DOHH2 (cell line): Measurements from ENCODE around the gene TTF1.

Experiments used
- EZH2phosphoT487 ChIP-seq: fragments of 200-600 bp; sonication (generic); IDR thresholded peaks from 2 replicates; pipeline ENCODE4 v1.6.1; 2017; ENCODE audit warnings: borderline replicate concordance, mild to moderate bottlenecking, antibody characterized with exemption, low read length, moderate library complexity, mixed read lengths
- TF ChIP-seq, protein P1 (sequence below): fragments of 200-600 bp; sonication (generic); IDR thresholded peaks from one replicate; pipeline ENCODE4 v1.5.1; 2014; ENCODE audit warnings: antibody characterized with exemption, mild to moderate bottlenecking, low read depth, low read length; ENCODE audit not compliant: poor library complexity, severe bottlenecking

DNA sequence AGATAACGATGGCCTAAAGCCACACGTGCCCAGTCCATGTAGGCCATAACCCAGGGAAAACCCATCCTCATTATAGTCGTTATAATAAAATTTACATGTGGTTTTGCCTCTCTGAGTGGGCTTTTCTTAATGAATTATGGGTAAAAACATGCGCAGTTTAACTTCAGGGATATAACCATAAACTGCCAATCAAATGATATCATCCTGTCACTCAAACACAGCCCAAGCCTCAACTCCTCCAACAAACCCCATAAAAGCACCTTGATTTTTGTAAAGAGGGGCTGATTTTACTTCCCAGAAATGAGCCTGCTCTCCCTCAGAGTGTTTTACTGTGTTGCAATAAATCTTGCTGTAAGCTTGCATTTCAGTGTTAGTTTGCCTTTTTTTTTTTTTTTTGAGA lies 36.0 kb downstream of the TTF1 start:
- TF ChIP-seq, protein P1, sequence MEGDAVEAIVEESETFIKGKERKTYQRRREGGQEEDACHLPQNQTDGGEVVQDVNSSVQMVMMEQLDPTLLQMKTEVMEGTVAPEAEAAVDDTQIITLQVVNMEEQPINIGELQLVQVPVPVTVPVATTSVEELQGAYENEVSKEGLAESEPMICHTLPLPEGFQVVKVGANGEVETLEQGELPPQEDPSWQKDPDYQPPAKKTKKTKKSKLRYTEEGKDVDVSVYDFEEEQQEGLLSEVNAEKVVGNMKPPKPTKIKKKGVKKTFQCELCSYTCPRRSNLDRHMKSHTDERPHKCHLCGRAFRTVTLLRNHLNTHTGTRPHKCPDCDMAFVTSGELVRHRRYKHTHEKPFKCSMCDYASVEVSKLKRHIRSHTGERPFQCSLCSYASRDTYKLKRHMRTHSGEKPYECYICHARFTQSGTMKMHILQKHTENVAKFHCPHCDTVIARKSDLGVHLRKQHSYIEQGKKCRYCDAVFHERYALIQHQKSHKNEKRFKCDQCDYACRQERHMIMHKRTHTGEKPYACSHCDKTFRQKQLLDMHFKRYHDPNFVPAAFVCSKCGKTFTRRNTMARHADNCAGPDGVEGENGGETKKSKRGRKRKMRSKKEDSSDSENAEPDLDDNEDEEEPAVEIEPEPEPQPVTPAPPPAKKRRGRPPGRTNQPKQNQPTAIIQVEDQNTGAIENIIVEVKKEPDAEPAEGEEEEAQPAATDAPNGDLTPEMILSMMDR: no peak
- TF ChIP-seq EZH2phosphoT487: no peak
